NCI-H2196 (cell line): ENCODE results near the gene PEDS1.
"Not testable (repeated sequence)": the region's sequence is repeated elsewhere in the genome, so short reads cannot be mapped to it uniquely, and the experiment has no call there.

Experiments
- DNase-seq: peaks from one replicate; lab custom pipeline; 2025; ENCODE audit not compliant: unreplicated experiment; lab: John Stamatoyannopoulos, UW

The PEDS1 gene

GRCh38 chr20:50190251-50191064 is 36.9 kb upstream of the PEDS1 start, which contains the start of gene CEBPB:
CEBPB (plus strand) TSS chr20:50190830; CDS start chr20:50191034, 204 bp downstream.
- peak; percentile 86 for DNase-seq

- DNase-seq: peak; percentile 42
Observed at GRCh38 chr20:50189681-50190250, 36.2 kb upstream of the PEDS1 start.

GRCh38 chr20:50188879-50189680 is 35.6 kb upstream of the PEDS1 start:
- no peak for DNase-seq

GRCh38 chr20:50188287-50188688 is 34.8 kb upstream of the PEDS1 start:
- no peak for DNase-seq

- no peak for DNase-seq
Observed at GRCh38 chr20:50187403-50188051, 34.0 kb upstream of the PEDS1 start.

- DNase-seq: no peak
Observed at GRCh38 chr20:50186987-50187402, 33.5 kb upstream of the PEDS1 start.

- peak; percentile 94 for DNase-seq
Observed at GRCh38 chr20:50186151-50186885, 32.8 kb upstream of the PEDS1 start.

GRCh38 chr20:50185426-50185825 is 31.9 kb upstream of the PEDS1 start:
- DNase-seq: no peak

GRCh38 chr20:50182346-50182745 is 28.8 kb upstream of the PEDS1 start:
- no peak for DNase-seq

- no peak for DNase-seq
Observed at GRCh38 chr20:50181344-50181743, 27.8 kb upstream of the PEDS1 start.

- DNase-seq: not testable (repeated sequence)
Observed at GRCh38 chr20:50178672-50179071, 25.1 kb upstream of the PEDS1 start.

GRCh38 chr20:50175938-50176933 is 22.7 kb upstream of the PEDS1 start:
- DNase-seq: no peak

GRCh38 chr20:50174456-50174855 is 20.9 kb upstream of the PEDS1 start:
- no peak for DNase-seq

GRCh38 chr20:50172347-50173013 is 19.0 kb upstream of the PEDS1 start:
- DNase-seq: peak; percentile 72

GRCh38 chr20:50170549-50171220 is 17.2 kb upstream of the PEDS1 start:
- no peak for DNase-seq

GRCh38 chr20:50169329-50169823 is 15.9 kb upstream of the PEDS1 start:
- peak; percentile 81 for DNase-seq

GRCh38 chr20:50165684-50166554 is 12.4 kb upstream of the PEDS1 start:
- DNase-seq: peak; percentile 98
